ENCODE results near the gene ELOVL3. TPM values are rescaled to one million over a fixed set of nuclear protein-coding genes. Genes with fewer than 3 reads are reported as not detected.

The ELOVL3 gene
- total RNA-seq, 1 donor from 2014 or later: not detected

- H3K4me1 Mint-ChIP-seq (ENCODE audit: low read depth): peaks cover 6% of the 10 kb centered on the region
- H3K4me3 Mint-ChIP-seq (ENCODE audit: low read depth): no peak overlapping the region
- TF ChIP-seq CTCF (IDR thresholded peaks at IDR 0.05; ENCODE audit: unreplicated experiment): no peak
- H3K27me3 Mint-ChIP-seq: no peaks in the 10 kb centered on the region
- no peak for DNase-seq (ENCODE audit: low spot score, unreplicated experiment)
- peaks cover 5% of the 10 kb centered on the region for H3K36me3 Mint-ChIP-seq (ENCODE audit: insufficient read depth)
- H3K9me3 Mint-ChIP-seq (ENCODE audit: low read depth): no peaks in the 10 kb centered on the region
- no peak overlapping the region for H3K27ac Mint-ChIP-seq
Observed at GRCh38 chr10:102261842-102262241, 35.7 kb downstream of the ELOVL3 start.

GRCh38 chr10:102262744-102263370 is 36.8 kb downstream of the ELOVL3 start:
- Mint-ChIP-seq H3K27ac (no peak overlapping the region), H3K27me3 (no peaks in the 10 kb centered on the region), H3K4me3 (ENCODE audit: low read depth) (no peak overlapping the region), H3K36me3 (ENCODE audit: insufficient read depth) (peaks cover 5% of the 10 kb centered on the region), H3K4me1 (ENCODE audit: low read depth) (peaks cover 6% of the 10 kb centered on the region), H3K9me3 (ENCODE audit: low read depth) (no peaks in the 10 kb centered on the region)
- no peak for DNase-seq (ENCODE audit: low spot score, unreplicated experiment)
- TF ChIP-seq CTCF (IDR thresholded peaks at IDR 0.05; ENCODE audit: unreplicated experiment): no peak

GRCh38 chr10:102264371-102264770 is 38.3 kb downstream of the ELOVL3 start:
- Mint-ChIP-seq H3K4me1 (ENCODE audit: low read depth) (peaks cover 6% of the 10 kb centered on the region), H3K27ac (no peak overlapping the region), H3K9me3 (ENCODE audit: low read depth) (no peaks in the 10 kb centered on the region), H3K27me3 (no peaks in the 10 kb centered on the region), H3K36me3 (ENCODE audit: insufficient read depth) (peaks cover 6% of the 10 kb centered on the region), H3K4me3 (ENCODE audit: low read depth) (no peak overlapping the region)
- no peak for DNase-seq (ENCODE audit: low spot score, unreplicated experiment)
- no peak for TF ChIP-seq CTCF (IDR thresholded peaks at IDR 0.05; ENCODE audit: unreplicated experiment)

- DNase-seq (ENCODE audit: low spot score, unreplicated experiment): no peak
- TF ChIP-seq CTCF (IDR thresholded peaks at IDR 0.05; ENCODE audit: unreplicated experiment): no peak
- peaks cover 4% of the 10 kb centered on the region for H3K36me3 Mint-ChIP-seq (ENCODE audit: insufficient read depth)
Observed at GRCh38 chr10:102266670-102267069, 40.6 kb downstream of the ELOVL3 start.

GRCh38 chr10:102267748-102268147 is 41.6 kb downstream of the ELOVL3 start:
- Mint-ChIP-seq H3K27me3 (no peaks in the 10 kb centered on the region), H3K27ac (no peak overlapping the region), H3K4me1 (ENCODE audit: low read depth) (peaks cover 6% of the 10 kb centered on the region), H3K36me3 (ENCODE audit: insufficient read depth) (peaks cover 4% of the 10 kb centered on the region), H3K4me3 (ENCODE audit: low read depth) (no peak overlapping the region), H3K9me3 (ENCODE audit: low read depth) (no peaks in the 10 kb centered on the region)
- no peak for DNase-seq (ENCODE audit: low spot score, unreplicated experiment)
- no peak for TF ChIP-seq CTCF (IDR thresholded peaks at IDR 0.05; ENCODE audit: unreplicated experiment)

More at GRCh38 chr10:102266670-102267069, 40.6 kb downstream of the ELOVL3 start:
- Mint-ChIP-seq H3K4me1 (ENCODE audit: low read depth) (peaks cover 6% of the 10 kb centered on the region), H3K27ac (no peak overlapping the region), H3K4me3 (ENCODE audit: low read depth) (no peak overlapping the region), H3K27me3 (no peaks in the 10 kb centered on the region), H3K9me3 (ENCODE audit: low read depth) (no peaks in the 10 kb centered on the region)
